ENCODE measurements around the gene DDX20.

The DDX20 gene

GRCh38 chr1:111755331-111756123 is at the start of gene DDX20:
TSS of gene DDX20 (plus strand) at chr1:111755901. CDS start at chr1:111755925, 24 bp downstream.
- DNase-seq (ENCODE audit: low spot score): peak; percentile 92

DNA sequence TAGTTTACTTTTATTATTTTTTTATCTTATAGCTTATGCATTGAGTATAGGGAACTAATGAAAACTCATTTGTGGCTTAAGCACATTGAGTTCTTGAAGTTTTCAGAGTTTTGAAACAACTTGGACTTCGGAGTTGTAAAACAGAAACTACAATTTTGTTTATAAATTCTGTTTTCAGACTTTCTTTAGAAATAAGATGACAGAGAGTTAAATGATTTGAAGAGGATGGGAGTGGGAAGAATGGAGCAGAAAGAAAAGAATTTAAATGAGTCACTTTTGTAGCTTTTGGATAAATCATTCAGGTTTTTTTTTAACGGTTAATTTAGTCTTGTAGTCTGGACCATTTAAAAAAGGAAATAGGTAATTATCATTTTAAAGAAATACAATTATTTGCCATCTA is 48.8 kb upstream of the DDX20 start:
- no peak for DNase-seq (ENCODE audit: low spot score)

- no peak for DNase-seq (ENCODE audit: low spot score)
Measured at GRCh38 chr1:111707906-111708305, 47.8 kb upstream of the DDX20 start.

DNA sequence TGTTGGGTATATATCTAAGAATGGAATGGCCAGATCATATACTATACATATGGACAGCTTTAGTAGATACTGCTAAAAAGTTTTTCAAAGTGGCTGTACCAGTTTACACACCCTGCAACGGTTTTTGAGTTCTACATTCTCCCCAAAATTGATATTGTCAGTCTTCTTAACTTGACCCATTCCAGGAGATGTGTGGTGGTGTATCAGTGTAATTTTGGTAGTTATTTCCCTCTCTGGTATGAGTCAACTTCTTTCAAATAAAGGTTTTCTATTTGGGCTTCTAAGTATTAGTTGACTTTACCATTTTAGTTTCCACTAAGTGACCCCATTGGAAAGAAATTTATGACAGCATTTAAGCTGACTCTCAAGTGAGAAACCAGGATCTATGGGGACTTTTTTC is 45.7 kb upstream of the DDX20 start:
- no peak for DNase-seq (ENCODE audit: low spot score)

GRCh38 chr1:111716333-111716732 is 39.4 kb upstream of the DDX20 start:
- DNase-seq (ENCODE audit: low spot score): no peak

- DNase-seq (ENCODE audit: low spot score): no peak
Measured at GRCh38 chr1:111717450-111717849, 38.3 kb upstream of the DDX20 start.

DNA sequence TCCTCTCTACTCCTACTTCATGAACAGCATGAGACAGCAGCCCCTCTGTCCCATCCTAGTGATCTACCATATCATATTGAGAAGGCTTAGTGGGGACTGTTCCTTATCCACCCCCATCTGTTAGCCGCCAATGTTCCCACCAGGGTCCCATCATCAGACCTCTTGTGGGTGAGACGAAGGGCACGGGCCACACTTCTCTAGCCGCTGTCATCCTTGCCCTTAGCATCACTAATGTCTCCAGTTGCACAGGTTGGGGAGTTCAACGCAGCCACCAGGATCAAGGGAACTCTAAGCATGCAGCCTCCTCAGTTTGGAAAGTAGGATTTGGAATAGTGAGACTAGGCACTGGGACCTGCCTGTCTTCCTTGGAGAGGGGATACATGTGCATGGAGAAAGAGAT is 36.6 kb upstream of the DDX20 start:
- no peak for DNase-seq (ENCODE audit: low spot score)

DNA sequence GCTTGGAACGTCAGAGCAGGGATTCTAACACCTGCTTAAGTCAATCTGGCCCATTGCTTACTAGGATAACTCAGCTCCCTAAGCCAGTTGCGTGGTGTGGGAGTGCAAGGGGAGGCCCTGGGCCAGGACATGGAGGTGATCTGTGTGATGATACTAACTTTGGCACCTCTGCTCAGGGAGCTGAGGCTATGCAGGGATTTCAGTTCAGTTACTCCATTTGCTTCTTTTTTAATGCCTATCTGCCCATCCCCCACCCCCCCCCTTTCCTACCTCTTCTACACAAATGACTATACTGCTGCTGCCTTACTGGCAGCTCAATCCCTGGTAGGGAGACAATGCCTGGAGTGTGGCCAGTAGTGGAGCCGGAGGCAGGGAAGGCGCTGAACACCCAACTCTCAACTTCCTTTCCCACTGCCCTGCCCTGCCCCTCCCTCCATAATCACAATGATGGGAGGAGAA is 36.0 kb upstream of the DDX20 start:
- no peak for DNase-seq (ENCODE audit: low spot score)

DNA sequence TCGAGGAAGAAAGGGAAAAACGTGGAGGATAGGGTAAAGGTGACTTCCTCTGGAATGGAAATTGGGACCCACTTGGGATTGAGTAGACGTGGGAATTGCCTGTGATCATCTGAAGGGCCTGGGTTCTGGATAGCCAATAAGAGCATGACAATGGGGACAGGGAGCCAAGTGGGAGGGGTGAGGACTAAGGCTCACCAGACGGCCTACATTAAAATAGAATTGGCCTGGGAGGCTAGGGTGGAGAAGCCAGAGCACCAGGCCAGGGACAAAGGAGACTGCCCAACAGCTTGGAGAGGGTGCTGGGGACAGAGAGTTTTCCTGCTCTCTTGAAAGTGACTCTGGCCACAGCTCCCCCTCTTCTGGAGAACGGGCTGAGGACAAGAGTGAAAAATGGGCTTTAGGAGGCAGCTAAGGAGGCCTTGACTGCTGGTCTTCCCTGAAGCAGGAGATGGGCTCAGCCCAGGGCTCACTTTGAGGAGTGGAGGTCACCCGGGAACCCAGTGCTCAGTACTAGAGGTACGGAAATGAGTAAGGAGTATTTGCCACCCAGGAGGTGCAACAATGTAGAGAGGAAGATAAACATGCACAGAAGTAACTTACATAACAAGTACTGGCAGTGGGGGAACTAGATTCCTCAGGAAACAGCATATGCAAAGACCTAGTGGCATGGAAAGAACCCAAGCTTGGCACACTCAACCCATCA is 35.3 kb upstream of the DDX20 start:
- DNase-seq (ENCODE audit: low spot score): no peak

- DNase-seq (ENCODE audit: low spot score): no peak
Measured at GRCh38 chr1:111720977-111721786, 34.5 kb upstream of the DDX20 start.

- peak; percentile 31 for DNase-seq (ENCODE audit: low spot score)
Measured at GRCh38 chr1:111723091-111723806, 32.5 kb upstream of the DDX20 start.

DNA sequence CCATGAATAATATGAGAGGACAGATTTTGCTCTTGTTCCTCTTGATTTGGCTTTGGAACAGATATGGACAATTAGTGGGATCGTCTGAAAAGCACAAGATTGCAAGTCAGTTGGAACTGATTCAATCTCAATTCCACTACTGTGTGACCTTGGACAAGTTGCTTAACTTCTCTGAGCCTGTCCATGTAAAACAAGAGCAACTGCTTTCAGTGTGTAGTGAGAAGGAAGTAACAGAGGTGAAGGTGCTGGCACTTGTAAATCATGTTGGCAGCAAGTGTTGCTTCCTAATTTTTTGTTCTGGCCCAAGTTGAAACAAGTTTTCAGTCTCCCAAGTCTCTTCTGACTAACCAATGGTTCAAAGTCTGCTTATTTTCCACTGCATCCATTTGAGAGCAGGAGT is 31.8 kb upstream of the DDX20 start:
- DNase-seq (ENCODE audit: low spot score): no peak

DNA sequence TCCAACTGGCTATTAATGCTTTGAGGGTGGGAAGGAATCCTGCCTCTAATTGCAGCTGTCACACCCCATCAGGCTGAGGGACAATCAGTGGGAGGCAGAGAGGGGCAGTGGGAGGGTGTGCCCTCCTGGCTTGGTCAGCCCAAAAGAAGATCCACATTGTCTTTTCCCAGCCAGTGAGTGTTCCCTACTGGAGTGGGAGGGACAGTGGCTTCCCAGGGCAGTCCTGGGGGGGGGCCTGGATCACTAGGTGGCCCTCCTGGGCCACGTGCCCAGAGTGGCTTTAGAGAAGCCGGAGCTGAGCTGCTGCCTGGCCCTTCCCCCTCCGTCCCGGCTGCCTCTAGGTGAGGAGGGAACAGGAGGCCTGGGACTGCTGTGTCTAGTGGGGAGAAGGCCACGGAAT is 30.5 kb upstream of the DDX20 start:
- DNase-seq (ENCODE audit: low spot score): no peak

DNA sequence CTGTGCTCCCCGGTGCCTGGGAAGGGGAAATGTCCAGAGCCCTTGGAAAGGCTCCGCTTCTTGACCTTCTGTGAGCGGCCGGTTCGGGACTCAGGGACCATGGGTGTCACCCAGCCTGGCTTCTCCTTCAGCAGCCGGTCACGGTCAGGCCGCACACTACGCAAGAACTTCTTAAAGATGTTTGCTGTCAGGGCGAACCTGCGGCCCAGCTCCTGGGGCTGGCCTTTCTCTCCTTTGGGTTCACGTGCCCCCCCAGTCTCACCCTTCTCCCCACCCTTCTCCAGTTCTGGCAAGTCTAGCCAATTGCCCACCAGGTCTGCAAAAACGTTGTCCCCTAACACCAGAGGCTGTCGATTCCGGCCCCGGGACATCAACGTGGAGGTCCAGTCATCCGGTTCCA is 28.6 kb upstream of the DDX20 start:
- no peak for DNase-seq (ENCODE audit: low spot score)

- DNase-seq (ENCODE audit: low spot score): no peak
Measured at GRCh38 chr1:111729271-111729921, 26.3 kb upstream of the DDX20 start.

DNA sequence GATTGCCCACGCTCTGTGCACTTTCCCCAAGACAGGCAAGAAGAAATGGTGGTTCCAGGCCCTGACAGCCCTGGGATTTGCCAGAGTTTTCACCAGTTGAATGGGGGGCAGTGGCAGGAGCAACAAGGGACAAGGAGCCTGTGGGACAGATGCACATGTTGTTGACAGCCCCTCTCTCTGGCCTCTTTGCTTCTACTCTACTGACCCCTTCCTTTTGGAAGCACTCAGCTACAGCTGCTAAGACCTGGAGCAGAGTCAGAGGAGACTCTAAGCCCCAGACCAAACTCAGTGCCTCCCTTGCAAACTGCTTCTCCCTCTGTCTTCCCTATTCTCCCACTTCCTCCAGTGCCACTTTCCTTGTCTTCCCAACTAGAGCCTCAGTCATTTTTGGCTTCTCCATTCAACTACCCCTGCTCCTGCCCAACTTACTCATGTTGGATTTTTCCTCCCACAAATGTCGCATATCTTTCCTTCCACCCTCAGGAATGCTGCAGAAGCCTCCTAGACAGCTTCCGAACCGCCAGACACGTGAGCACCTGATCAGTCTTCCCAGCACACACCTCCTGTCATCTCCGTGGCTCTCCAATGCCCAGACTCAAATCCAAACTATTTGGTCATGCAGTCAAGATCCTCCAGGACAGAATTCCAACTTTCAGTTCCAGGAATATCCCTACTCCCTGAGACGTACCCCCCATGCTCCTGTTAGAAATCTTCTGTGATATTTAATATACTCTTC is 25.6 kb upstream of the DDX20 start:
- DNase-seq (ENCODE audit: low spot score): no peak

- DNase-seq (ENCODE audit: low spot score): no peak
Measured at GRCh38 chr1:111730706-111731105, 25.0 kb upstream of the DDX20 start.

DNA sequence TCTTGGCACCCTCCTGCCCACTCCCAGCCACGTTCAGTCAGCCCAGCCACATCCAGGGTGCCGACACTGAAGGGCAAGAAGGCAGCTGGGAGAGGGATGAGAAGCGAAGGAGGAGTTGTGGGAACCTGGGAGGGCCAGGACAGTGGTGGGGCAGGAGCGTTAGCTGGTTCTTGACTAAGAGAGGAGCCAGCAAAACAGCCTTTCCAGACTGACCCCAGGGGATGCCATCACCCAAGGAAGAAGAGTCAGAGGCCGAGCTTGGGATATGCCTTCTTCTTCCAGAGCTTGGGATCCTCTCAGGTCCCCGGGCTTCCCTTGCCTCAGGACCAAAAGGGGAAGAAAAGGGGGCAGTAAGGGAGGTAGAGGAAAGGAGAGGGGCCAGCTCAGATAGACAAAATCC is 23.7 kb upstream of the DDX20 start:
- DNase-seq (ENCODE audit: low spot score): no peak

DNA sequence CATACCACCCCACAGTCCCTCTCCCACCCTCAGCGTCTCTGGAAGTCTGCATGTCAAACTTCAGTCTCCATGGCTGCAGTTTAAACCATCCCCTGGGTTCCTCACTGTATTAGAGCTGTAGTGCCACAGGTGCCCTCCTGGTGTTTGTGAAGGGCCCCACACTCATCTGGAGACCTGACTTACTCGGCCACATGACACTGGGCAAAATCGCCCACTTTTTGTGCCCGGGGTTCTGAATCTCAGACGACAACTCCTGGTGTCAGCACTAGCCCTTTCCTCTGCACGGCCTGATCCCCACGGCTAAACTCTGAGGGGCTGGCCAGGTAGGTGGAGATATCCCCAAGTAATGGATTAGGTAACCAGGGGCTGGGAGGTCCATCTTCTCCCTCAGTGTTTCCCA is 23.0 kb upstream of the DDX20 start:
- DNase-seq (ENCODE audit: low spot score): no peak

DNA sequence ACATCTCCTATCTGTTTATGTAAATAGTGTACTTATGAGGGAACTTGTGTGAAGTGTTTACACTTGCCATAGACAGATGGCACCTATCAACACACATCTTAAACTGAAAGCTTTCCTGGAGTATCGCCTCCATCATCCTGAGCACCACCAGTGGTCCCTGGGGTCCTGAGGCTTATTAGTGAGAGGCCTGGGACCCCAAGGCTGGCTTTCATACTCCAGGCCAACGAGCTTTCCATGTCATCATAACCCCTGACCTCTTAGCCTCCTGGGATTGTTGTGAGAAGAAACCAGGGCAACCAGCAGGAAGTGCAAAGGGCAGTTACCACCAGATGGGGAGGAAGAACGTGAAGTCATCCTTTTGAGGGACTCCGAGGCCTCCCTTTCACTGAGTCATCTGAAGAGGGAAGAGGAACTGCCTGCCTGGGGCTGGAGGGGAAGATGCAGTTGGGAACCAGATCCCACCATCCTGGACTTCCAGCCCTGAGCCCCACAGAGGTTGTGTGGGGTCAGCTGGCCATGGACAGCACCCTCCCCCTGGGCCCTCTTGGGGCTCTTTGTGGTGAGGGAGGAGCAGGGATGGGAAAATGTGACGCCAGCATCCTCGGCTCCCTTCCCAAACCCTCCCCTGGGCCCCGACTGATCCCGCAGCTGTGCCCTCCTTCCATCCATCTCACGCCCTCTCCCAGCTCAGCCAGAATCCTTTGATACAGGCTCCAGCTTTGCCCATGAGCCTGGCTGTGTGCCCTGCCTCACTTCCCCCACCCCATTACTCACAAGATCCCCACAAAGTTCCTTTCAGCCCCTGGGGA is 22.3 kb upstream of the DDX20 start:
- peak; percentile 22 for DNase-seq (ENCODE audit: low spot score)

Measured in CD4-positive, alpha-beta T cell treated with Interleukin-2 at 100 ng/mL for 4 hours (primary cell).